Measurements from ENCODE around the gene PTPRE.

Gene PTPRE

DNA sequence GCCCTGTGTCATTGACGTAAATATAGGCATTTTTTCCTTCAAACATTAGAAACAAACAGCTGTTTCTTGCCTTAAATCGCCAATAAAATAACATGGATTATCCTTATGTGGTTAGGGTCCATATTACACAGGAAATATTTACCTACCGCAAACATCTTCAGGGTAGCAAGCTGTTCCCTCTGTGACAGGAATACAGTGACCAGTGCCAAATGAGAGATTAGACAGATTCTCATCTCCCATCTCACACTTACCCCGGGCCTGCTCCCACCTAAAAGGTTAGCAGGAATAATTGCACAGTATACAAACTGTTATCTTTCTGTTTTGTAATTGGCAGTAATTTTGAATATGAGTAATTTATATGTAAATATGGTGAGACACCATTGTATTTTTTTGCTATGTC is 202.8 kb downstream of the PTPRE start:
- H3K79me2 ChIP-seq (ENCODE audit: insufficient read depth, low read length), result peaks cover 75% of the 10 kb centered on the region
- H3K27me3 ChIP-seq (ENCODE audit: insufficient read depth, low read length, poor library complexity, severe bottlenecking), result no peaks in the 10 kb centered on the region
- no peak overlapping the region for H3K4me3 ChIP-seq (ENCODE audit: low read length, poor library complexity, severe bottlenecking)
- H3K4me2 ChIP-seq (ENCODE audit: low read depth, low read length, poor library complexity, severe bottlenecking), result no peak overlapping the region
- H2AFZ ChIP-seq (ENCODE audit: low read length), result no peak overlapping the region
- TF ChIP-seq EZH2phosphoT487 (IDR thresholded peaks at IDR 0.05; ENCODE audit: borderline replicate concordance) (no peak), CTCF (conservative IDR thresholded peaks at IDR 0.05; ENCODE audit: low read length) (no peak)
- H3F3A ChIP-seq (ENCODE audit: low read depth), result no peaks in the 10 kb centered on the region
- peaks cover 44% of the 10 kb centered on the region for H4K20me1 ChIP-seq (ENCODE audit: insufficient read depth, low read length, poor library complexity, severe bottlenecking)
- H3K4me1 ChIP-seq (ENCODE audit: insufficient read depth, low read length, poor library complexity, severe bottlenecking), result peaks cover 6% of the 10 kb centered on the region
- H3K9me2 ChIP-seq (replicated peaks; ENCODE audit: low read depth, low read length), result no peaks in the 10 kb centered on the region
- H3K9me3 ChIP-seq (ENCODE audit: insufficient read depth, low read depth, low read length), result no peaks in the 10 kb centered on the region
- H3K9ac ChIP-seq (ENCODE audit: low read depth, low read length, poor library complexity, severe bottlenecking), result no peak overlapping the region
- peaks cover 100% of the 10 kb centered on the region for H3K36me3 ChIP-seq (ENCODE audit: insufficient read depth, low read length)

DNA sequence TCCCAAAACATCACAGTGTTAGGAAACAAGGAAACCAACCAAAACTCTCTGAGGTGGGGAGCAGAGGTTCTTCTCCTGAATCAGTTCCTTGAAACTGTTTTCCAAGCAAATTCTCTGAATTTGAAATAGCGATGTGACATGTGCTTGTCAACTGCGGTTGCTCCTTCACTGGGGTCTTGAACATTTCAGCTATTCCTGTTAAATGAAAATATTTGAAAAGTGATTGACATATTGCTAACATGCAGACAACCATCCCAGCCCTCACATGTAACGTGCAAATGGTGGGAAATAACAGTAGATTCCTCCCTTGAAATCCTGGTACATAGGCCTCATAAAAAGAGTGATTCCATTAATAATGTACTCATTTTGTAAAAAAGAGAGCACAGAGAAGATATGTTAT is 203.4 kb downstream of the PTPRE start:
- Histone ChIP-seq H3K9me2 (replicated peaks; ENCODE audit: low read depth, low read length) (no peaks in the 10 kb centered on the region), H3K4me2 (ENCODE audit: low read depth, low read length, poor library complexity, severe bottlenecking) (no peak overlapping the region), H4K20me1 (ENCODE audit: insufficient read depth, low read length, poor library complexity, severe bottlenecking) (peaks cover 50% of the 10 kb centered on the region), H3K9ac (ENCODE audit: low read depth, low read length, poor library complexity, severe bottlenecking) (no peak overlapping the region), H3K79me2 (ENCODE audit: insufficient read depth, low read length) (peaks cover 76% of the 10 kb centered on the region), H3K9me3 (ENCODE audit: insufficient read depth, low read depth, low read length) (no peaks in the 10 kb centered on the region), H3F3A (ENCODE audit: low read depth) (no peaks in the 10 kb centered on the region), H3K36me3 (ENCODE audit: insufficient read depth, low read length) (peaks cover 100% of the 10 kb centered on the region), H3K4me3 (ENCODE audit: low read length, poor library complexity, severe bottlenecking) (no peak overlapping the region), H2AFZ (ENCODE audit: low read length) (no peak overlapping the region), H3K4me1 (ENCODE audit: insufficient read depth, low read length, poor library complexity, severe bottlenecking) (peaks cover 9% of the 10 kb centered on the region), H3K27me3 (ENCODE audit: insufficient read depth, low read length, poor library complexity, severe bottlenecking) (no peaks in the 10 kb centered on the region)
- no peak for TF ChIP-seq CTCF (conservative IDR thresholded peaks at IDR 0.05; ENCODE audit: low read length)
- no peak for TF ChIP-seq EZH2phosphoT487 (IDR thresholded peaks at IDR 0.05; ENCODE audit: borderline replicate concordance)

DNA sequence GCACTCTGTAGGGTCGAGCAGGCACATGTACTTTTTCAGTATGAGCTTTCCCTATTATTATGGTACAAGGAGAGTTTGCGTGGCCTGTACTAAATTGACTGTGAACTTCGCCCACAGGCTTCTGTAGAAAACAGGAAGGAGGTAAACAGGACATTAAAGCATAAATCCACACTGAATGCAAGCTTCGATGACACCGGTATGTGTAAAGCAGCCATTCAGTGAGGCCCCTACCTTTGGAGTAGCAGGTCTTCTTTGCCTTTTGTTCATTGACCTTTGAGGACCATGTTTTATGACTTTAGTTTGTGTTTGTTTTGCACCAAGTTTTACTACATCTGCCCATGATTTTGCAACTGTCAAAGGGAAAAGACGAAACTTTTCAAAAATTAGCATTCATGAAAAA is 204.8 kb downstream of the PTPRE start:
- no peak overlapping the region for H3K4me2 ChIP-seq (ENCODE audit: low read depth, low read length, poor library complexity, severe bottlenecking)
- H3K9me2 ChIP-seq (replicated peaks; ENCODE audit: low read depth, low read length), result no peaks in the 10 kb centered on the region
- H3K4me1 ChIP-seq (ENCODE audit: insufficient read depth, low read length, poor library complexity, severe bottlenecking), result peaks cover 9% of the 10 kb centered on the region
- no peak overlapping the region for H3K9ac ChIP-seq (ENCODE audit: low read depth, low read length, poor library complexity, severe bottlenecking)
- peaks cover 84% of the 10 kb centered on the region for H3K79me2 ChIP-seq (ENCODE audit: insufficient read depth, low read length)
- H2AFZ ChIP-seq (ENCODE audit: low read length), result no peak overlapping the region
- TF ChIP-seq EZH2phosphoT487 (IDR thresholded peaks at IDR 0.05; ENCODE audit: borderline replicate concordance), result no peak
- TF ChIP-seq CTCF (conservative IDR thresholded peaks at IDR 0.05; ENCODE audit: low read length), result no peak
- H4K20me1 ChIP-seq (ENCODE audit: insufficient read depth, low read length, poor library complexity, severe bottlenecking), result peaks cover 55% of the 10 kb centered on the region
- no peaks in the 10 kb centered on the region for H3K27me3 ChIP-seq (ENCODE audit: insufficient read depth, low read length, poor library complexity, severe bottlenecking)
- no peak overlapping the region for H3K4me3 ChIP-seq (ENCODE audit: low read length, poor library complexity, severe bottlenecking)
- H3K9me3 ChIP-seq (ENCODE audit: insufficient read depth, low read depth, low read length), result no peaks in the 10 kb centered on the region
- H3K36me3 ChIP-seq (ENCODE audit: insufficient read depth, low read length), result peaks cover 100% of the 10 kb centered on the region
- no peaks in the 10 kb centered on the region for H3F3A ChIP-seq (ENCODE audit: low read depth)

Measured in Loucy (cell line).